Kidney (tissue), 22 donors: ENCODE measurements around the gene GRM3. TPM values are rescaled to one million over a fixed set of nuclear protein-coding genes. Genes with fewer than 3 reads are reported as not detected.
A peak's percentile ranks its signal among the peaks of the same experiment; 100 is the strongest.

Experiments
- DNase-seq, 5 donors: peaks; one replicate each; pipeline ENCODE4 v3.0.0-alpha.2; 2013 to 2020
- FAIRE-seq: peaks from 2 replicates; lab custom pipeline; 2012; peaks lifted over from hg19 to GRCh38; lab: Jason Lieb, UNC
- H3K27ac ChIP-seq, 2 donors: one replicate each; pipeline ENCODE4 v1.7.0; 2013; ENCODE audit warnings: low read depth in 2 of 2, low read length in 2 of 2, inconsistent platforms in 1 of 2
- H3K27me3 ChIP-seq: one replicate; pipeline ENCODE4 v1.7.1; 2013; ENCODE audit warnings: low read length, inconsistent platforms; ENCODE audit not compliant: control insufficient read depth, insufficient read depth
- H3K36me3 ChIP-seq, 3 donors: one replicate each; pipeline versions ENCODE4 v1.7.0 to v1.7.1; 2013; ENCODE audit warnings: low read length in 3 of 3, control low read depth in 1 of 3, inconsistent platforms in 1 of 3; ENCODE audit not compliant: insufficient read depth in 3 of 3, control insufficient read depth in 2 of 3
- H3K4me1 ChIP-seq, 3 donors: one replicate each; pipeline versions ENCODE4 v1.7.0 to v1.7.1; 2013; ENCODE audit warnings: low read length in 3 of 3, inconsistent platforms in 1 of 3, low read depth in 1 of 3; ENCODE audit not compliant: control insufficient read depth in 2 of 3, insufficient read depth in 2 of 3
- H3K4me3 ChIP-seq, 3 donors: one replicate each; pipeline versions ENCODE4 v1.7.0 to v1.8.1; 2013; ENCODE audit warnings: low read length in 3 of 3, control low read depth in 1 of 3, inconsistent platforms in 1 of 3
- H3K9ac ChIP-seq, 3 donors: one replicate each; pipeline versions ENCODE4 v1.7.0 to v1.7.1; 2013; ENCODE audit warnings: low read length in 3 of 3, control low read depth in 1 of 3, inconsistent platforms in 1 of 3
- H3K9me3 ChIP-seq, 3 donors: one replicate each; pipeline versions ENCODE4 v1.7.0 to v1.7.1; 2013; ENCODE audit warnings: low read length in 3 of 3, control low read depth in 1 of 3, inconsistent platforms in 1 of 3; ENCODE audit not compliant: control insufficient read depth in 2 of 3, insufficient read depth in 1 of 3
- intact Hi-C: fragments of 100-400 bp; cut with DNase I; formaldehyde crosslinking; loops from one replicate; pipeline ENCODE4 v1.11.1; 2022
- long read RNA-seq, 10 donors: library from polyadenylated mRNA in 1 of 10; unstranded in 1 of 10; transcript quantifications; one replicate each; pipeline ENCODE4 v2.0.0 and lab custom pipeline, GENCODE V29; 2021 to 2026
- polyA plus RNA-seq: library from polyadenylated mRNA; stranded (reverse); fragments of 350-450 nt; fragmentation: Illumina TruSeq; extraction: RNeasy Lipid Tissue Mini Kit (QIAGEN cat#74804); gene quantifications from one replicate; pipeline ENCODE4 v1.2.3, GENCODE V29; 2014; ENCODE audit warnings: low read depth, low replicate concordance; ENCODE audit not compliant: insufficient read depth
- total RNA-seq: library from RNA; stranded (reverse); fragmentation: NEBNext Ultra II Directional; extraction: Animal tissue kit (Norgen Biotek cat#: 25700); gene quantifications from one replicate; pipeline ENCODE4 v1.2.1, GENCODE V29; 2021
- TF ChIP-seq, protein P1 (sequence below): IDR thresholded peaks from 3 replicates; pipeline ENCODE4 v1.5.1; 2012; ENCODE audit warnings: mild to moderate bottlenecking, moderate library complexity, borderline replicate concordance; ENCODE audit not compliant: insufficient read depth; ENCODE audit errors: extremely low read depth
- donor health status: control.
- donor health status: control.
- donor health status: control.
- donor health status: control.
- donor health status: control.
- donor health status: DM: yes; HTN: yes; CAD: no.
- donor health status: Normal renal cell carcinoma (clear cell type).

Gene GRM3
- total RNA-seq = not detected
- polyA plus RNA-seq = not detected
- long read RNA-seq, donor 1 = 0 reads
- long read RNA-seq, donor 2 = 0 reads
- long read RNA-seq, donor 3 = 0 reads
- long read RNA-seq, donor 4 = 0 reads
- long read RNA-seq, donor 5 = 0 reads
- long read RNA-seq, donor 6 = 0 reads
- long read RNA-seq, donor 7 = 0 reads
- long read RNA-seq, donor 8 = 0 reads
- long read RNA-seq, donor 9 = 0 reads
- long read RNA-seq, donor 10 = 0 reads

DNA sequence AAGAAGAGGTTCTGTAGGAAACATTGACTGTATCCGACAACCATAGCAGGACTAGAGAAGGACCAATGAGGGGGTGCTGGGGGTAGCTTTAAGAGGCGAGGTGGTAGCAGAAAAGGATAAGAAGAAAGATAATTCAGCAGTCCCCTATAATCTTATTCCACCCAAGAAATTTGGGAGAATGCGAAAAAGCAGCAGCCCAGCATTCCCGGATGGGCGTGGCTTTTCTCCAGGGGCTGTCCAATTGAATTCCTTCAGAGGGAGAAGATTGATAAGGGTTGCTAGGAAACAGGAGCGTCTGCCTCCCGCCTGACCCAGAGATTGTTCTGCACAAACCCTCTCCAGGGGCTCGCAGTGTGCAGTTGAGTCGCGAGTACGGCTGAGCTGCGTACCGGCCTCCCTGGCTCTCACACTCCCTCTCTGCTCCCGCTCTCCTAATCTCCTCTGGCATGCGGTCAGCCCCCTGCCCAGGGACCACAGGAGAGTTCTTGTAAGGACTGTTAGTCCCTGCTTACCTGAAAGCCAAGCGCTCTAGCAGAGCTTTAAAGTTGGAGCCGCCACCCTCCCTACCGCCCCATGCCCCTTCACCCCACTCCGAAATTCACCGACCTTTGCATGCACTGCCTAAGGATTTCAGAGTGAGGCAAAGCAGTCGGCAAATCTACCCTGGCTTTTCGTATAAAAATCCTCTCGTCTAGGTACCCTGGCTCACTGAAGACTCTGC is at the start of gene GRM3:
TSS of gene GRM3 (plus strand) at position 349 of the 721 bp plus-strand sequence. CDS start 121,237 bp downstream, outside the sequence.
- Histone ChIP-seq H3K9me3 (peaks cover 0 to 2% (median 0%) of the 10 kb centered on the region in 3 donors), H3K4me3 (peak within 1 kb of the TSS in 1 of 3 donors; percentile 35), H3K27ac (no peak within 1 kb of the TSS), H3K36me3 (no peaks in the 10 kb centered on the region), H3K9ac (no peak within 1 kb of the TSS), H3K27me3 (peaks cover 10% of the 10 kb centered on the region), H3K4me1 (peaks cover 0 to 2% (median 0%) of the 10 kb centered on the region in 3 donors)
- FAIRE-seq = no peak
- peak; percentile 34 to 54 (median 43) for DNase-seq
- intact Hi-C loops = no loop called here
- TF ChIP-seq, protein P1, sequence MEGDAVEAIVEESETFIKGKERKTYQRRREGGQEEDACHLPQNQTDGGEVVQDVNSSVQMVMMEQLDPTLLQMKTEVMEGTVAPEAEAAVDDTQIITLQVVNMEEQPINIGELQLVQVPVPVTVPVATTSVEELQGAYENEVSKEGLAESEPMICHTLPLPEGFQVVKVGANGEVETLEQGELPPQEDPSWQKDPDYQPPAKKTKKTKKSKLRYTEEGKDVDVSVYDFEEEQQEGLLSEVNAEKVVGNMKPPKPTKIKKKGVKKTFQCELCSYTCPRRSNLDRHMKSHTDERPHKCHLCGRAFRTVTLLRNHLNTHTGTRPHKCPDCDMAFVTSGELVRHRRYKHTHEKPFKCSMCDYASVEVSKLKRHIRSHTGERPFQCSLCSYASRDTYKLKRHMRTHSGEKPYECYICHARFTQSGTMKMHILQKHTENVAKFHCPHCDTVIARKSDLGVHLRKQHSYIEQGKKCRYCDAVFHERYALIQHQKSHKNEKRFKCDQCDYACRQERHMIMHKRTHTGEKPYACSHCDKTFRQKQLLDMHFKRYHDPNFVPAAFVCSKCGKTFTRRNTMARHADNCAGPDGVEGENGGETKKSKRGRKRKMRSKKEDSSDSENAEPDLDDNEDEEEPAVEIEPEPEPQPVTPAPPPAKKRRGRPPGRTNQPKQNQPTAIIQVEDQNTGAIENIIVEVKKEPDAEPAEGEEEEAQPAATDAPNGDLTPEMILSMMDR = no peak

DNA sequence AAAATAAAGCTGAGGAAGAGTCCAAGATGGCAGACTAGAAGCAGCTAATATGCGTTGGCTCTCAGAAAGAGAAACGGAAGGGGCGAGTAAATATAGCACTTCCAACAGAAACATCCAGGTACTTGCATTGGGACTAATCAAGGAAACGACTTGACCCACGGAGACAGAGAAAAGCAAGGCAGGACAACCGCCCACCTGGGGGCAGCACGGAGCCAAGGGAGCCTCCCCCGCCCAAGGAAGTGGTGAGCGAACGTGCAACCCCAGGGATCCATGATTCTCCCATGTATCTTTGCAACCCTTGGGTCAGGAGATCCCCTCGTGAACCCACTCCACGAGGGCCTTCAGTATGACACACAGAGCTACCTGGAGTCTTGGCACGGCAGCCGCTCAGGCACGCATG is 45.4 kb upstream of the GRM3 start:
- no peaks in the 10 kb centered on the region for H3K27me3 ChIP-seq
- no peaks in the 10 kb centered on the region for H3K36me3 ChIP-seq
- no peak overlapping the region for H3K27ac ChIP-seq
- TF ChIP-seq, protein P1 = no peak
- no peaks in the 10 kb centered on the region for H3K9me3 ChIP-seq
- no peak overlapping the region for H3K9ac ChIP-seq
- intact Hi-C loops = no loop called here
- FAIRE-seq = no peak
- H3K4me3 ChIP-seq = no peak overlapping the region
- peak in 1 of 5 donors; percentile 1 for DNase-seq
- no peaks in the 10 kb centered on the region for H3K4me1 ChIP-seq

DNA sequence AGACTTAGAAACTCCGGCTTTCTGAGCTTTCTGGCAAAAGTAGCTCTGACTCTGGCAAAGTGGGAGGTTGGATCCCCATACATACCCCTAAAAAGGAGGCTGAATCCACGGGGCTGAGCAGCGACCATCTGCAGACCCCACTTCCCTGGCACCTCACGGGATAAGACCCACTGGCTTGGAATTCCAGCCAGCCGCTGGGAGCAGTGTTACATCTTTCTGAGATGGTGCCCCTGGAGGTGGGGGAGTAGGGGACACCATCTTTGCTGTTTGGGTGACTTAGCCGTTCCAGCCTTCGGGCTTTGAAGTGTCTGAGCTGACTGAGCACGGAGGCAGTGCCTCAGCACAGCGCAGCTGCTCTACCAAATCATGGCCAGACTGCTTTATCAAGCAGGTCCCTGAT is 45.0 kb upstream of the GRM3 start:
- no peak overlapping the region for H3K4me3 ChIP-seq
- DNase-seq = no peak
- FAIRE-seq = no peak
- no peaks in the 10 kb centered on the region for H3K36me3 ChIP-seq
- H3K27ac ChIP-seq = no peak overlapping the region
- TF ChIP-seq, protein P1 = no peak
- no peaks in the 10 kb centered on the region for H3K9me3 ChIP-seq
- H3K4me1 ChIP-seq = no peaks in the 10 kb centered on the region
- no peak overlapping the region for H3K9ac ChIP-seq
- no peaks in the 10 kb centered on the region for H3K27me3 ChIP-seq
- intact Hi-C loops = no loop called here
